Endodermal cell (in vitro differentiated cells): ENCODE data around the gene MYO16. TPM values are rescaled to one million over a fixed set of nuclear protein-coding genes. Genes with fewer than 3 reads are reported as not detected.

ENCODE experiments used
- DNase-seq: peaks from one replicate; pipeline ENCODE4 v3.0.0-alpha.2; 2017
- H3K27ac ChIP-seq: 2 replicates; pipeline ENCODE4 v1.5.1; 2013; ENCODE audit warnings: mild to moderate bottlenecking, low read depth, low read length, moderate library complexity
- H3K27me3 ChIP-seq: 2 replicates; pipeline ENCODE4 v1.6.1; 2013; ENCODE audit warnings: mild to moderate bottlenecking, low read length, moderate library complexity; ENCODE audit not compliant: insufficient read depth, control insufficient read depth, poor library complexity, severe bottlenecking
- H3K36me3 ChIP-seq: 2 replicates; pipeline ENCODE4 v1.7.0; 2013; ENCODE audit warnings: mild to moderate bottlenecking, low read length, moderate library complexity; ENCODE audit not compliant: control insufficient read depth, insufficient read depth
- H3K4me1 ChIP-seq: one replicate; pipeline ENCODE4 v1.7.0; 2013; ENCODE audit warnings: low read length; ENCODE audit not compliant: control insufficient read depth, insufficient read depth
- H3K4me3 ChIP-seq: 2 replicates; pipeline ENCODE4 v1.5.1; 2013; ENCODE audit warnings: mild to moderate bottlenecking, low read length, moderate library complexity
- H3K9ac ChIP-seq: 2 replicates; pipeline ENCODE4 v1.6.1; 2013; ENCODE audit warnings: mild to moderate bottlenecking, low read length, moderate library complexity; ENCODE audit not compliant: poor library complexity, severe bottlenecking; ENCODE audit errors: extremely low read depth
- H3K9me3 ChIP-seq: 2 replicates; pipeline ENCODE4 v1.6.1; 2013; ENCODE audit warnings: mild to moderate bottlenecking, low read length, moderate library complexity; ENCODE audit not compliant: control insufficient read depth
- H3K27ac Mint-ChIP-seq: 2 replicates; pipeline ENCODE4 v1.8.0; 2020; ENCODE audit warnings: mixed read lengths
- H3K27me3 Mint-ChIP-seq: 2 replicates; pipeline ENCODE4 v1.8.0; 2021; ENCODE audit warnings: mild to moderate bottlenecking, mixed read lengths; ENCODE audit not compliant: insufficient read depth
- H3K36me3 Mint-ChIP-seq: 2 replicates; pipeline ENCODE4 v1.8.0; 2020; ENCODE audit warnings: low read depth, mixed read lengths
- H3K4me1 Mint-ChIP-seq: 2 replicates; pipeline ENCODE4 v1.8.0; 2020; ENCODE audit warnings: mixed read lengths
- H3K4me3 Mint-ChIP-seq: 2 replicates; pipeline ENCODE4 v1.8.0; 2020; ENCODE audit warnings: mild to moderate bottlenecking, moderate library complexity, mixed read lengths
- H3K9me3 Mint-ChIP-seq: 2 replicates; pipeline ENCODE4 v1.8.0; 2020; ENCODE audit warnings: mild to moderate bottlenecking, mixed read lengths
- WGBS, 2 experiments: methylation state at CpG; one replicate each; pipeline versions ENCODE4 v1.1.5 to v1.1.7; 2013; ENCODE audit warnings: missing lambda C conversion rate in 2 of 2, mixed read lengths in 1 of 2; ENCODE audit not compliant: insufficient coverage in 1 of 2, insufficient read length in 1 of 2; 5-methylcytosine and 5-hydroxymethylcytosine counted together
- total RNA-seq, 2 donors: library from RNA; stranded (reverse); fragmentation: NEBNext Ultra II Directional in 1 of 2; extraction: Animal tissue kit (Norgen Biotek cat#: 25700) in 1 of 2; gene quantifications; 2 replicates in 1 of 2; 3 replicates in 1 of 2; pipeline ENCODE4 v1.2.1, GENCODE V29; 2021
- TF ChIP-seq, protein P1 (sequence below): fragments of 200-600 bp; sonication (generic); conservative IDR thresholded peaks from 2 replicates; pipeline ENCODE4 v1.5.0; 2021; ENCODE audit warnings: antibody characterized with exemption, mild to moderate bottlenecking

Gene MYO16
- total RNA-seq, 2 donors from 2014 or later = 0.70 to 1.2 TPM

DNA sequence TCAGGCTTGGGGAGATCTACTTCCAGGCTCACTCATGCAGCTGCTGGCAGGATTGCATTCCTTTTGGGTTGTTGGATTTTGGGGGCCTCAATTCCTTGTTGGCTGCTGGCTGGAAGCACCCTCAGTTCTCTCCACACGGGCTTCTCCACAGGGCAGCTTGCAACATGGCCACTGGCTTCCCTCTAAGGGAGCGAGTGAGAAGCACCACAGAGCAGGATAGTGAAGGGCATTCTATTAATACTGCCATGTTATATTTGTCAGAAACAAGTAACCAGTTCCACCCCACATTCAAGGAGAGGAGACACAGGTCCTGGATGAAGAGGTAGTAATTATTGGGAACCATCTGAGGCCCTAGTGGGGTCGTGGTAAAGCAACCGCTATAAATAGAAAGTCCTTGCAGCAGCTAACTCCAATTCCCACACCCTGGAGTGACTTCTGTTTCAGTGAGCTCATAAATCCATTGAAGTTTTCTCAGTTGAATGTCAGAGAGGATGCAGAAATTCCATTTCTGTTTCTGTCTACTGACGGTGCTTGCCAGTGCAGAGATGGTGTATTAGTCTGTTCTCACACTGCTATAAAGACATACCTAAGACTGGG lies 598.0 kb downstream of the MYO16 start:
- Histone ChIP-seq H3K27ac (no peak overlapping the region), H3K4me1 (no peaks in the 10 kb centered on the region), H3K27me3 (no peaks in the 10 kb centered on the region), H3K4me3 (no peak overlapping the region), H3K9me3 (peaks cover 57% of the 10 kb centered on the region), H3K9ac (no peak overlapping the region), H3K36me3 (no peaks in the 10 kb centered on the region)
- H3K4me1 Mint-ChIP-seq = no peaks in the 10 kb centered on the region
- no peaks in the 10 kb centered on the region for H3K27me3 Mint-ChIP-seq
- 92 to 100% methylated on average over 1 to 5 of the region's 5 CpGs for WGBS, 2 experiments
- no peak overlapping the region for H3K27ac Mint-ChIP-seq
- DNase-seq = no peak
- peaks cover 53% of the 10 kb centered on the region for H3K9me3 Mint-ChIP-seq
- no peak overlapping the region for H3K4me3 Mint-ChIP-seq
- H3K36me3 Mint-ChIP-seq = peaks cover 16% of the 10 kb centered on the region
- TF ChIP-seq, protein P1, sequence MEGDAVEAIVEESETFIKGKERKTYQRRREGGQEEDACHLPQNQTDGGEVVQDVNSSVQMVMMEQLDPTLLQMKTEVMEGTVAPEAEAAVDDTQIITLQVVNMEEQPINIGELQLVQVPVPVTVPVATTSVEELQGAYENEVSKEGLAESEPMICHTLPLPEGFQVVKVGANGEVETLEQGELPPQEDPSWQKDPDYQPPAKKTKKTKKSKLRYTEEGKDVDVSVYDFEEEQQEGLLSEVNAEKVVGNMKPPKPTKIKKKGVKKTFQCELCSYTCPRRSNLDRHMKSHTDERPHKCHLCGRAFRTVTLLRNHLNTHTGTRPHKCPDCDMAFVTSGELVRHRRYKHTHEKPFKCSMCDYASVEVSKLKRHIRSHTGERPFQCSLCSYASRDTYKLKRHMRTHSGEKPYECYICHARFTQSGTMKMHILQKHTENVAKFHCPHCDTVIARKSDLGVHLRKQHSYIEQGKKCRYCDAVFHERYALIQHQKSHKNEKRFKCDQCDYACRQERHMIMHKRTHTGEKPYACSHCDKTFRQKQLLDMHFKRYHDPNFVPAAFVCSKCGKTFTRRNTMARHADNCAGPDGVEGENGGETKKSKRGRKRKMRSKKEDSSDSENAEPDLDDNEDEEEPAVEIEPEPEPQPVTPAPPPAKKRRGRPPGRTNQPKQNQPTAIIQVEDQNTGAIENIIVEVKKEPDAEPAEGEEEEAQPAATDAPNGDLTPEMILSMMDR = no peak

DNA sequence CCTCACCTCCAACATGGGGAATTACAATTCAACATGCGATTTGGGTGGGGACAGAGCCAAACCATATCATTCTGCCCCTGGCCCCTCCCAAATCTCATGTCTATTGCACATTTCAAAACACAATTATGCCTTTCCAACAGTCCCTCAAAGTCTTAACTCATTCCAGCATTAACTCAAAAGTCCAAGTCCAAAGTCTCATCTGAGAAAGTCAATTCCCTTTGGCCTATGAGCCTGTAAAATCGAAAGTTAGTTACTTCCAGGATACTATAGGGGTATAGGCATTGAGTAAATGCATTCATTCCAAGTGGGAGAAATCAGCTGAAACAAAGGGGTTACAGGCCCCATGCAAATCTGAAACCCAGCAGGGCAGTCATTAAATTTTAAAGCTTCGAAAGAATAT lies 598.8 kb downstream of the MYO16 start:
- H3K4me1 ChIP-seq = no peaks in the 10 kb centered on the region
- WGBS, 2 experiments = 99 to 100% methylated on average over 3 of the region's 3 CpGs
- Mint-ChIP-seq H3K27me3 (no peaks in the 10 kb centered on the region), H3K9me3 (peaks cover 46% of the 10 kb centered on the region), H3K4me3 (no peak overlapping the region), H3K4me1 (peaks cover 3% of the 10 kb centered on the region), H3K27ac (no peak overlapping the region), H3K36me3 (peaks cover 16% of the 10 kb centered on the region)
- H3K27ac ChIP-seq = no peak overlapping the region
- H3K4me3 ChIP-seq = no peak overlapping the region
- no peak for DNase-seq
- H3K9ac ChIP-seq = no peak overlapping the region
- H3K9me3 ChIP-seq = peaks cover 50% of the 10 kb centered on the region
- H3K36me3 ChIP-seq = no peaks in the 10 kb centered on the region
- H3K27me3 ChIP-seq = no peaks in the 10 kb centered on the region
- TF ChIP-seq, protein P1 = no peak

DNA sequence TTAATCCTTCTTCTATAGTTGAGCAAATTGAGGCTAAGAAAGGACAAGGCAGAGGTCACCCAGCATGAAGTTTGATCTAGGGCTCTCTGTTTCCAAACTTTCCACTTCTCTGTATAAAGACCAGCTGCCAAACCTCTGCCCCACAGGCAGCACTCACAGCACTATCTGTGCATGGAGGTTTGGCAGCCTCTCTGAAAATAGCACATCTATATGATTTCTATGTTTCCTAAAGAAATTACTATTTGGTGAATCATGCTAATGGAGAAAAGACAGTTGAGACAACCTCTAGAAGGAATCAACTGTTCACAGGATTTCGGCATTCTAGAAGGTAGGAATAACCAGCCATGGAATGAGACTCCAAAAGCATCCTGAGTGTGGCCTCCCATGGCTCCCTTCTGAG lies 602.5 kb downstream of the MYO16 start:
- peaks cover 4% of the 10 kb centered on the region for H3K4me1 Mint-ChIP-seq
- H3K9ac ChIP-seq = no peak overlapping the region
- no peak overlapping the region for H3K27ac ChIP-seq
- H3K27me3 ChIP-seq = no peaks in the 10 kb centered on the region
- no peak for DNase-seq
- H3K4me1 ChIP-seq = no peaks in the 10 kb centered on the region
- H3K36me3 ChIP-seq = no peaks in the 10 kb centered on the region
- peaks cover 34% of the 10 kb centered on the region for H3K9me3 Mint-ChIP-seq
- H3K27ac Mint-ChIP-seq = no peak overlapping the region
- peaks cover 11% of the 10 kb centered on the region for H3K36me3 Mint-ChIP-seq
- no peak overlapping the region for H3K4me3 Mint-ChIP-seq
- H3K9me3 ChIP-seq = peaks cover 45% of the 10 kb centered on the region
- WGBS, 2 experiments = 90 to 94% methylated on average over 1 of the region's 1 CpG
- H3K4me3 ChIP-seq = no peak overlapping the region
- H3K27me3 Mint-ChIP-seq = no peaks in the 10 kb centered on the region
- TF ChIP-seq, protein P1 = no peak
